ENCODE measurements around the gene HAL.

GRCh38 chr12:96007729-96008128 lies 11.6 kb upstream of the HAL start:
- no peak for TF ChIP-seq CTCF (IDR thresholded peaks at IDR 0.05; ENCODE audit: low read depth, low read length)
- no peak for TF ChIP-seq POLR2A (IDR thresholded peaks at IDR 0.05; ENCODE audit: extremely low read depth, insufficient read length)
- TF ChIP-seq MYC (IDR thresholded peaks at IDR 0.05; ENCODE audit: low read depth, low read length), result no peak
- no peak for TF ChIP-seq MAX (IDR thresholded peaks at IDR 0.05; ENCODE audit: low read depth, low read length)
